ENCODE results near the gene CLCN5.

The CLCN5 gene

GRCh38 chrX:50097071-50097470, 174.7 kb downstream of the CLCN5 start:
- no peak for DNase-seq

- DNase-seq = no peak
Measured at GRCh38 chrX:50098241-50098640, 175.8 kb downstream of the CLCN5 start.

- DNase-seq = no peak
Measured at GRCh38 chrX:50098749-50099148, 176.4 kb downstream of the CLCN5 start.

GRCh38 chrX:50099331-50099730, 176.9 kb downstream of the CLCN5 start:
- no peak for DNase-seq

GRCh38 chrX:50100188-50100587, 177.8 kb downstream of the CLCN5 start:
- DNase-seq = no peak

GRCh38 chrX:50103176-50103575, 180.8 kb downstream of the CLCN5 start:
- DNase-seq = no peak

GRCh38 chrX:50103866-50104566, 181.6 kb downstream of the CLCN5 start:
- no peak for DNase-seq

GRCh38 chrX:50106051-50106675, 183.8 kb downstream of the CLCN5 start:
- no peak for DNase-seq

GRCh38 chrX:50107470-50107869, 185.1 kb downstream of the CLCN5 start:
- DNase-seq = no peak

GRCh38 chrX:50108264-50108663, 185.9 kb downstream of the CLCN5 start:
- DNase-seq = no peak

- DNase-seq = no peak
Measured at GRCh38 chrX:50111742-50112141, 189.3 kb downstream of the CLCN5 start.

GRCh38 chrX:50114113-50114512, 191.7 kb downstream of the CLCN5 start:
- no peak for DNase-seq

- DNase-seq = no peak
Measured at GRCh38 chrX:50115973-50116372, 193.6 kb downstream of the CLCN5 start.

GRCh38 chrX:50117476-50117875, 195.1 kb downstream of the CLCN5 start:
- DNase-seq = no peak

- DNase-seq = no peak
Measured at GRCh38 chrX:50125480-50125879, 203.1 kb downstream of the CLCN5 start.

- no peak for DNase-seq
Measured at GRCh38 chrX:50147972-50148371, 225.6 kb downstream of the CLCN5 start.

All from stimulated activated CD8-positive, alpha-beta memory T cell treated with anti-CD3 and anti-CD28 coated beads, Interleukin-4, amount 100 ng/mL, for 48 hours (primary cell).